SK-N-SH (cell line): ENCODE results near the gene GFY. TPM values are rescaled to one million over a fixed set of nuclear protein-coding genes. Genes with fewer than 3 reads are reported as not detected.
A peak's percentile ranks its signal among the peaks of the same experiment; 100 is the strongest.

ENCODE experiments used
- CTCF ChIA-PET: fragments of 300-600, 350-600 bp; formaldehyde crosslinking; extraction: SDS; loops from one replicate; lab custom pipeline; 2021; lab: Yijun Ruan, JAX
- POLR2A ChIA-PET: fragments of 350-600 bp; sonication (Branson Sonifier 250); formaldehyde crosslinking; extraction: SDS; loops from one replicate; lab custom pipeline; 2020; ENCODE audit warnings: antibody characterized with exemption, inconsistent platforms; lab: Yijun Ruan, JAX
- DNase-seq: peaks from one replicate; pipeline ENCODE4 v3.0.0; 2012
- H2AFZ ChIP-seq: fragments of 200-600 bp; sonication (generic); 2 replicates; pipeline ENCODE4 v1.8.1; 2016; ENCODE audit warnings: antibody characterized with exemption, mild to moderate bottlenecking, low read depth
- H3F3A ChIP-seq: fragments of 200-600 bp; sonication (generic); replicated peaks from 2 replicates; pipeline ENCODE3; 2016; ENCODE audit warnings: antibody characterized with exemption, mild to moderate bottlenecking; ENCODE audit not compliant: insufficient read depth
- H3K27ac ChIP-seq, 2 experiments: fragments of 200-500 bp in 1 of 2; fragments of 200-600 bp in 1 of 2; sonication (Bioruptor generic) in 1 of 2; sonication (generic), shearing (Covaris generic) in 1 of 2; 2 replicates each; pipeline versions ENCODE4 v1.5.1 to v1.6.1; 2014 to 2016; ENCODE audit warnings: low read depth in 2 of 2, inconsistent platforms in 1 of 2, low read length in 1 of 2, mild to moderate bottlenecking in 1 of 2, mixed read lengths in 1 of 2
- H3K27me3 ChIP-seq: fragments of 200-600 bp; sonication (generic), shearing (Covaris generic); 2 replicates; pipeline ENCODE4 v1.6.1; 2016; ENCODE audit warnings: mixed run types; ENCODE audit not compliant: insufficient read depth
- H3K36me3 ChIP-seq, 2 experiments: fragments of 200-500 bp in 1 of 2; fragments of 200-600 bp in 1 of 2; sonication (Bioruptor generic) in 1 of 2; sonication (generic) in 1 of 2; replicated peaks in 1 of 2; 2 replicates each; pipeline versions ENCODE3 to v1.5.1; 2014 to 2016; ENCODE audit warnings: low read length in 1 of 2, mild to moderate bottlenecking in 1 of 2; ENCODE audit not compliant: insufficient read depth in 2 of 2, control insufficient read depth in 1 of 2
- H3K4me1 ChIP-seq, 2 experiments: fragments of 200-500 bp in 1 of 2; fragments of 200-600 bp in 1 of 2; sonication (Bioruptor generic) in 1 of 2; sonication (generic), shearing (Covaris generic) in 1 of 2; 2 replicates each; pipeline versions ENCODE4 v1.5.1 to v1.6.1; 2014 to 2016; ENCODE audit warnings: low read depth in 1 of 2, low read length in 1 of 2, mixed run types in 1 of 2; ENCODE audit not compliant: insufficient read depth in 2 of 2, control insufficient read depth in 1 of 2
- H3K4me2 ChIP-seq: fragments of 200-600 bp; sonication (generic), shearing (Covaris generic); 2 replicates; pipeline ENCODE4 v1.6.1; 2017; ENCODE audit warnings: mixed run types
- H3K4me3 ChIP-seq, 2 experiments: fragments of 200-500 bp in 1 of 2; fragments of 200-600 bp in 1 of 2; sonication (Bioruptor generic) in 1 of 2; sonication (generic), shearing (Covaris generic) in 1 of 2; 2 replicates each; pipeline versions ENCODE4 v1.5.1 to v1.8.1; 2014 to 2016; ENCODE audit warnings: low read depth in 2 of 2, inconsistent platforms in 1 of 2, low read length in 1 of 2, mild to moderate bottlenecking in 1 of 2, mixed read lengths in 1 of 2, moderate library complexity in 1 of 2
- H3K79me2 ChIP-seq: fragments of 200-600 bp; sonication (generic); 2 replicates; pipeline ENCODE4 v1.8.1; 2017; ENCODE audit warnings: mild to moderate bottlenecking; ENCODE audit not compliant: insufficient read depth
- H3K9ac ChIP-seq: fragments of 200-600 bp; sonication (generic); 2 replicates; pipeline ENCODE4 v1.6.1; 2017; ENCODE audit warnings: mixed run types
- H3K9me2 ChIP-seq: fragments of 200-600 bp; sonication (generic); 2 replicates; pipeline ENCODE4 v1.6.1; 2017; ENCODE audit warnings: mixed run types
- H3K9me3 ChIP-seq: fragments of 200-600 bp; sonication (generic); 2 replicates; pipeline ENCODE4 v1.6.1; 2017; ENCODE audit warnings: mixed run types, mild to moderate bottlenecking, moderate library complexity
- H4K20me1 ChIP-seq: fragments of 200-600 bp; sonication (generic); 2 replicates; pipeline ENCODE4 v1.6.1; 2017; ENCODE audit warnings: mild to moderate bottlenecking, mixed run types; ENCODE audit not compliant: insufficient read depth
- CHD2 ChIP-seq: fragments of 150-350 bp; IDR thresholded peaks from 2 replicates; pipeline ENCODE4 v1.6.1; 2018; ENCODE audit warnings: low read length; ENCODE audit not compliant: partially characterized antibody
- ELF1 ChIP-seq: IDR thresholded peaks from 2 replicates; pipeline ENCODE4 v1.4.0; 2012
- EZH2phosphoT487 ChIP-seq: fragments of 200-600 bp; sonication (generic); IDR thresholded peaks from 2 replicates; pipeline ENCODE4 v1.6.1; 2017; ENCODE audit warnings: low read depth, mixed run types, mild to moderate bottlenecking, antibody characterized with exemption, moderate library complexity, borderline replicate concordance
- FOXJ3 ChIP-seq: sonication (generic); formaldehyde crosslinking; IDR thresholded peaks from 2 replicates; pipeline ENCODE4 v1.5.1; 2020; ENCODE audit warnings: mild to moderate bottlenecking, missing genetic modification reagents
- IRF3 ChIP-seq: fragments of 150-350 bp; IDR thresholded peaks from 2 replicates; pipeline ENCODE4 v1.6.1; 2016; ENCODE audit warnings: mild to moderate bottlenecking, low read depth, low read length
- JUND ChIP-seq: IDR thresholded peaks from 2 replicates; pipeline ENCODE4 v1.4.0; 2012
- NFIC ChIP-seq: IDR thresholded peaks from 2 replicates; pipeline ENCODE4 v1.4.0; 2012; ENCODE audit warnings: borderline replicate concordance
- NRF1 ChIP-seq: IDR thresholded peaks from 2 replicates; pipeline ENCODE4 v1.6.1; 2012; ENCODE audit warnings: low read depth, mild to moderate bottlenecking, low read length
- POLR2AphosphoS5 ChIP-seq: IDR thresholded peaks from 2 replicates; pipeline ENCODE4 v1.6.1; 2012; ENCODE audit warnings: low read depth, low read length
- RCOR1 ChIP-seq: fragments of 150-350 bp; IDR thresholded peaks from 2 replicates; pipeline ENCODE4 v1.6.1; 2017; ENCODE audit warnings: antibody characterized with exemption, low read length
- RXRA ChIP-seq: IDR thresholded peaks from 2 replicates; pipeline ENCODE4 v1.4.0; 2012; ENCODE audit warnings: low read depth, mild to moderate bottlenecking, borderline replicate concordance
- SIN3A ChIP-seq: IDR thresholded peaks from 2 replicates; pipeline ENCODE4 v1.6.1; 2012; ENCODE audit warnings: low read depth, mild to moderate bottlenecking, low read length, moderate library complexity, borderline replicate concordance
- SMC3 ChIP-seq: IDR thresholded peaks from 2 replicates; pipeline ENCODE4 v1.6.1; 2012; ENCODE audit warnings: low read depth, low read length, improper control_type of control experiment
- TCF12 ChIP-seq: IDR thresholded peaks from 2 replicates; pipeline ENCODE4 v1.4.0; 2012
- TEAD4 ChIP-seq: IDR thresholded peaks from 2 replicates; pipeline ENCODE4 v1.4.0; 2012; ENCODE audit warnings: mild to moderate bottlenecking, borderline replicate concordance; ENCODE audit not compliant: insufficient read depth
- USF1 ChIP-seq: IDR thresholded peaks from 2 replicates; pipeline ENCODE4 v1.4.0; 2012; ENCODE audit warnings: low read depth, borderline replicate concordance
- ZBTB33 ChIP-seq: IDR thresholded peaks from 2 replicates; pipeline ENCODE4 v1.4.0; 2012; ENCODE audit warnings: low read depth, borderline replicate concordance
- WGBS: methylation state at CpG from one replicate; pipeline ENCODE4 v1.1.6; 2017; ENCODE audit warnings: low lambda C conversion rate; 5-methylcytosine and 5-hydroxymethylcytosine counted together
- polyA plus RNA-seq, 3 experiments: library from polyadenylated mRNA; depleted of rRNA; stranded (reverse); fragments of >200 nt; gene quantifications; 2 replicates each; pipeline ENCODE4 v1.2.3, GENCODE V29; 2012
- TF ChIP-seq, protein P1 (sequence below): IDR thresholded peaks from 2 replicates; pipeline ENCODE4; 2012
- TF ChIP-seq, protein P2 (sequence below): IDR thresholded peaks from 2 replicates; pipeline ENCODE4 v1.4.0; 2012; ENCODE audit warnings: low read depth
- TF ChIP-seq, protein P3 (sequence below): fragments of 200-600 bp; sonication (generic); IDR thresholded peaks from 2 replicates; pipeline ENCODE4 v1.6.1; 2017; ENCODE audit warnings: antibody characterized with exemption, mild to moderate bottlenecking, moderate library complexity

GFY gene
- polyA plus RNA-seq, 1 of the 3 experiments (the other 2 are of a cell fraction) = not detected

GRCh38 chr19:49451430-49452181, 26.4 kb downstream of the GFY start, which contains the start of gene PIH1D1 (continued):
- TF ChIP-seq, protein P1, sequence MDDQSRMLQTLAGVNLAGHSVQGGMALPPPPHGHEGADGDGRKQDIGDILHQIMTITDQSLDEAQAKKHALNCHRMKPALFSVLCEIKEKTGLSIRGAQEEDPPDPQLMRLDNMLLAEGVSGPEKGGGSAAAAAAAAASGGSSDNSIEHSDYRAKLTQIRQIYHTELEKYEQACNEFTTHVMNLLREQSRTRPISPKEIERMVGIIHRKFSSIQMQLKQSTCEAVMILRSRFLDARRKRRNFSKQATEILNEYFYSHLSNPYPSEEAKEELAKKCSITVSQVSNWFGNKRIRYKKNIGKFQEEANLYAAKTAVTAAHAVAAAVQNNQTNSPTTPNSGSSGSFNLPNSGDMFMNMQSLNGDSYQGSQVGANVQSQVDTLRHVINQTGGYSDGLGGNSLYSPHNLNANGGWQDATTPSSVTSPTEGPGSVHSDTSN = peak; percentile 93
- TF ChIP-seq NFIC = no peak
- TF ChIP-seq NRF1 = no peak
- no peak for TF ChIP-seq TCF12
- no peak for TF ChIP-seq IRF3
- TF ChIP-seq RCOR1 = peak; percentile 81
- peak; percentile 99 for TF ChIP-seq CHD2
- TF ChIP-seq EZH2phosphoT487 = no peak
- no peak for TF ChIP-seq JUND
- TF ChIP-seq TEAD4 = no peak
- TF ChIP-seq, all 33 proteins: peak for 12

DNA sequence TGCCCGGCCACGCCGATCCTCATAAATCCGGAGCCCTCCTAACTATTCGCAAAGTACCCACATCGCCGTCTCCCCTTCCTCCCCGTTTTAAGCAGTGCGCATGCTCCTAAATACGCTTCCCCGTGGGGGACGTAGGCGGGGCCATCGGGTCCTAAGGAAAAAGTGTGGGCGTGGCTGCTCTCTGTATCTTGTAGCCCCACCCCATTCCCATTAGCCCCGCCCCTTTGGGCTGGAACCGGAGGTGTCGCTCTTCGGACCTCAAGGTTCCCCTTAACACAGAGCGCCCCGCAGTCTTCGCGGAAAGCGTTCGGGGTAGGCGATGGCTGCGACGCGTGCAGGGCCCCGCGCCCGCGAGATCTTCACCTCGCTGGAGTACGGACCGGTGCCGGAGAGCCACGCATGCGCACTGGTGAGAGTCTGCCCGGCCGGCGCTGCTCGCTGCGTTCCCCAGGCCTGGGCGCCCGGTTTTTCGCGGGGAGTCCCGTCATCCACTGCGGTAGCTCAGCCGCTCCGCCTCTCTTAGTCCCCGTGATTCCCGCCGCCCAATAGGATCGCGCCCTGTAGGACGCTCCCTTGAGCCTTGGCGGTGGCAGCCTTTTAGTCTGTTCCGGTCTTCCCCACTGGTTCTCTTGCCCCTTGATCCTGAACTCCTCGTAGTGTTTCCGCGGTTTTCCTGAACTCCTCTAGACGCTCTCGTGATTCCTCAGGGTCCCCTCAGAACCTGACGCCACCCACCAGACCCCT, 28.0 kb downstream of the GFY start, which contains the start of gene ALDH16A1:
ALDH16A1 (plus strand) TSS at position 213 of the 744 bp plus-strand sequence; CDS start at position 320, 107 bp downstream.
- Histone ChIP-seq H3K4me3 (peak within 1 kb of the TSS; percentile 61 to 77), H2AFZ (peak within 1 kb of the TSS; percentile 93), H3K36me3 (peaks cover 9 to 12% of the 10 kb centered on the region in 2 experiments), H4K20me1 (no peaks in the 10 kb centered on the region), H3K79me2 (peaks cover 50% of the 10 kb centered on the region), H3K9me3 (no peaks in the 10 kb centered on the region), H3K27me3 (no peaks in the 10 kb centered on the region), H3K4me1 (peaks cover 0 to 16% of the 10 kb centered on the region in 2 experiments; a peak in 2 of 4 replicates), H3K4me2 (peak within 1 kb of the TSS; percentile 97), H3F3A (peaks cover 29% of the 10 kb centered on the region), H3K9me2 (no peaks in the 10 kb centered on the region), H3K9ac (peak within 1 kb of the TSS; percentile 97), H3K27ac (peak within 1 kb of the TSS; percentile 93 to 95)
- under 1% methylated on average over 36 of the region's 66 CpGs for WGBS
- POLR2A ChIA-PET = interaction anchor here (0.6 to 2.6 kb wide), 6 partner anchors 15 to 325 kb away, joined by 3 to 14 read pairs (median 4); partner anchors contain the start of gene RPS11
- CTCF ChIA-PET = interaction anchor here (0.6 to 1.3 kb wide), 4 partner anchors 20 to 64 kb away, joined by 3 to 4 read pairs (median 4); partner anchors contain the start of gene FLT3LG
- peak; percentile 94 for DNase-seq
- TF ChIP-seq TCF12 (no peak), ELF1 (peak; percentile 72), JUND (no peak), POLR2AphosphoS5 (peak; percentile 98), FOXJ3 (no peak), SIN3A (0 out of 2 replicates have a peak, but pooled peaks have one; percentile 79), NFIC (no peak), USF1 (peak; percentile 93), RXRA (no peak), SMC3 (no peak), ZBTB33 (peak; percentile 84; the same call in 1 of the 2 replicates)
- TF ChIP-seq, protein P2, sequence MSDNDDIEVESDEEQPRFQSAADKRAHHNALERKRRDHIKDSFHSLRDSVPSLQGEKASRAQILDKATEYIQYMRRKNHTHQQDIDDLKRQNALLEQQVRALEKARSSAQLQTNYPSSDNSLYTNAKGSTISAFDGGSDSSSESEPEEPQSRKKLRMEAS = peak; percentile 64
- TF ChIP-seq, protein P3, sequence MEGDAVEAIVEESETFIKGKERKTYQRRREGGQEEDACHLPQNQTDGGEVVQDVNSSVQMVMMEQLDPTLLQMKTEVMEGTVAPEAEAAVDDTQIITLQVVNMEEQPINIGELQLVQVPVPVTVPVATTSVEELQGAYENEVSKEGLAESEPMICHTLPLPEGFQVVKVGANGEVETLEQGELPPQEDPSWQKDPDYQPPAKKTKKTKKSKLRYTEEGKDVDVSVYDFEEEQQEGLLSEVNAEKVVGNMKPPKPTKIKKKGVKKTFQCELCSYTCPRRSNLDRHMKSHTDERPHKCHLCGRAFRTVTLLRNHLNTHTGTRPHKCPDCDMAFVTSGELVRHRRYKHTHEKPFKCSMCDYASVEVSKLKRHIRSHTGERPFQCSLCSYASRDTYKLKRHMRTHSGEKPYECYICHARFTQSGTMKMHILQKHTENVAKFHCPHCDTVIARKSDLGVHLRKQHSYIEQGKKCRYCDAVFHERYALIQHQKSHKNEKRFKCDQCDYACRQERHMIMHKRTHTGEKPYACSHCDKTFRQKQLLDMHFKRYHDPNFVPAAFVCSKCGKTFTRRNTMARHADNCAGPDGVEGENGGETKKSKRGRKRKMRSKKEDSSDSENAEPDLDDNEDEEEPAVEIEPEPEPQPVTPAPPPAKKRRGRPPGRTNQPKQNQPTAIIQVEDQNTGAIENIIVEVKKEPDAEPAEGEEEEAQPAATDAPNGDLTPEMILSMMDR = no peak
